Measurements from ENCODE around the gene PDXK.
"Not testable (repeated sequence)": the region's sequence is repeated elsewhere in the genome, so short reads cannot be mapped to it uniquely, and the experiment has no call there.

DNA sequence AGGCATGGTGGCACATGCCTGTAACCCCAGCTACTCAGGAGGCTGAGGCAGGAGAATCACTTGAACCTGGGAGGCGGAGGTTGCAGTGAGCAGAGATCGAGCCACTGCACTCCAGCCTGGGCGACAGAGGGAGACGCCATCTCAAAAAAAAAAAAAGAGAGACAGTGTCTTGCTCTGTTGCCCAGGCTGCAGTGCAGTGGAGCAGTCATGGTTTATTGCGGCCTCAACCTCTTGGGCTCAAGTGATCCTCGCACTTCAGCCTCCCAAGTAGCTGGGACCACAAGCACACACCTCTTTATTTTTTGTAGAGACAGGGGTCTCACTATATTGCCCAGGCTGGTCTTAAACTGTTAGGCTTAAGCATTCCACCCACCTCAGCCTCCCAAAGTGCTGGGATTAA is 38.5 kb upstream of the PDXK start:
- TF ChIP-seq, protein P1, sequence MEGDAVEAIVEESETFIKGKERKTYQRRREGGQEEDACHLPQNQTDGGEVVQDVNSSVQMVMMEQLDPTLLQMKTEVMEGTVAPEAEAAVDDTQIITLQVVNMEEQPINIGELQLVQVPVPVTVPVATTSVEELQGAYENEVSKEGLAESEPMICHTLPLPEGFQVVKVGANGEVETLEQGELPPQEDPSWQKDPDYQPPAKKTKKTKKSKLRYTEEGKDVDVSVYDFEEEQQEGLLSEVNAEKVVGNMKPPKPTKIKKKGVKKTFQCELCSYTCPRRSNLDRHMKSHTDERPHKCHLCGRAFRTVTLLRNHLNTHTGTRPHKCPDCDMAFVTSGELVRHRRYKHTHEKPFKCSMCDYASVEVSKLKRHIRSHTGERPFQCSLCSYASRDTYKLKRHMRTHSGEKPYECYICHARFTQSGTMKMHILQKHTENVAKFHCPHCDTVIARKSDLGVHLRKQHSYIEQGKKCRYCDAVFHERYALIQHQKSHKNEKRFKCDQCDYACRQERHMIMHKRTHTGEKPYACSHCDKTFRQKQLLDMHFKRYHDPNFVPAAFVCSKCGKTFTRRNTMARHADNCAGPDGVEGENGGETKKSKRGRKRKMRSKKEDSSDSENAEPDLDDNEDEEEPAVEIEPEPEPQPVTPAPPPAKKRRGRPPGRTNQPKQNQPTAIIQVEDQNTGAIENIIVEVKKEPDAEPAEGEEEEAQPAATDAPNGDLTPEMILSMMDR (conservative IDR thresholded peaks at IDR 0.05; ENCODE audit: low read depth, low read length) = not testable (repeated sequence)
- not testable (repeated sequence) for TF ChIP-seq EZH2 (IDR thresholded peaks at IDR 0.05; ENCODE audit: borderline replicate concordance, low read depth, low read length, poor library complexity, severe bottlenecking)

Data from A673 (cell line).